DOHH2 (cell line): Measurements from ENCODE around the gene FGFBP1.

Source experiments
- H3F3A ChIP-seq: fragments of 200-600 bp; sonication (generic), shearing (Covaris generic); 2 replicates; pipeline ENCODE4 v1.6.0; 2016; ENCODE audit warnings: antibody characterized with exemption, mild to moderate bottlenecking; ENCODE audit not compliant: control insufficient read depth, insufficient read depth
- H3K27ac ChIP-seq: fragments of 200-600 bp; sonication (generic); 2 replicates; pipeline ENCODE4 v1.5.1; 2014; ENCODE audit warnings: low read depth, mild to moderate bottlenecking, low read length, moderate library complexity
- H3K27me3 ChIP-seq: fragments of 200-600 bp; sonication (generic); 2 replicates; pipeline ENCODE4 v1.6.1; 2014; ENCODE audit warnings: mild to moderate bottlenecking, low read length, mixed read lengths; ENCODE audit not compliant: control insufficient read depth
- H3K36me3 ChIP-seq: fragments of 200-600 bp; sonication (generic); 2 replicates; pipeline ENCODE4 v1.6.1; 2014; ENCODE audit warnings: mild to moderate bottlenecking, low read length, moderate library complexity, mixed read lengths; ENCODE audit not compliant: control insufficient read depth
- H3K4me1 ChIP-seq: fragments of 200-600 bp; sonication (generic); 2 replicates; pipeline ENCODE4 v1.6.1; 2014; ENCODE audit warnings: mild to moderate bottlenecking, low read length, mixed read lengths; ENCODE audit not compliant: control insufficient read depth
- H3K4me2 ChIP-seq: fragments of 200-600 bp; sonication (generic); 2 replicates; pipeline ENCODE4 v1.6.0; 2014; ENCODE audit warnings: mild to moderate bottlenecking, low read length, moderate library complexity
- H3K4me3 ChIP-seq: fragments of 200-600 bp; sonication (generic); 2 replicates; pipeline ENCODE4 v1.5.1; 2014; ENCODE audit warnings: mild to moderate bottlenecking, low read length, mixed read lengths
- H3K79me2 ChIP-seq: fragments of 200-600 bp; sonication (generic); 2 replicates; pipeline ENCODE4 v1.6.1; 2014; ENCODE audit warnings: mild to moderate bottlenecking, low read length, mixed read lengths; ENCODE audit not compliant: control insufficient read depth
- H3K9me2 ChIP-seq: fragments of 200-600 bp; sonication (generic); replicated peaks from 2 replicates; pipeline ENCODE4 v1.6.1; 2014; ENCODE audit warnings: mild to moderate bottlenecking, low read length, mixed read lengths; ENCODE audit not compliant: control insufficient read depth
- H3K9me3 ChIP-seq: fragments of 200-600 bp; sonication (generic); 2 replicates; pipeline ENCODE4 v1.6.1; 2014; ENCODE audit warnings: antibody characterized with exemption, low read length, mixed read lengths; ENCODE audit not compliant: control insufficient read depth, insufficient read depth
- H4K20me1 ChIP-seq: fragments of 200-600 bp; sonication (generic); 2 replicates; pipeline ENCODE4 v1.6.0; 2014; ENCODE audit warnings: low read depth, mild to moderate bottlenecking, antibody characterized with exemption, low read length, moderate library complexity; ENCODE audit not compliant: control insufficient read depth, insufficient read depth
- CTCF ChIP-seq: fragments of 200-600 bp; sonication (generic); IDR thresholded peaks from one replicate; pipeline ENCODE4 v1.5.1; 2014; ENCODE audit warnings: antibody characterized with exemption, mild to moderate bottlenecking, low read depth, low read length; ENCODE audit not compliant: poor library complexity, severe bottlenecking
- EZH2phosphoT487 ChIP-seq: fragments of 200-600 bp; sonication (generic); IDR thresholded peaks from 2 replicates; pipeline ENCODE4 v1.6.1; 2017; ENCODE audit warnings: borderline replicate concordance, mild to moderate bottlenecking, antibody characterized with exemption, low read length, moderate library complexity, mixed read lengths

FGFBP1 gene

GRCh38 chr4:15938640-15939039, at the start of gene FGFBP1:
TSS of gene FGFBP1 (minus strand) at chr4:15938740. CDS start at chr4:15936632, 2,108 bp downstream.
- TF ChIP-seq EZH2phosphoT487 (no peak), CTCF (no peak)
- Histone ChIP-seq H3K36me3 (no peaks in the 10 kb centered on the region), H3K27ac (no peak within 1 kb of the TSS), H3K27me3 (peaks cover 8% of the 10 kb centered on the region), H3K79me2 (no peaks in the 10 kb centered on the region), H3K9me3 (no peaks in the 10 kb centered on the region), H3K4me1 (no peaks in the 10 kb centered on the region), H3K4me2 (no peak within 1 kb of the TSS), H4K20me1 (no peaks in the 10 kb centered on the region), H3K9me2 (no peaks in the 10 kb centered on the region), H3F3A (no peaks in the 10 kb centered on the region), H3K4me3 (no peak within 1 kb of the TSS)

GRCh38 chr4:15988222-15988621, 49.7 kb upstream of the FGFBP1 start:
- H3K36me3 ChIP-seq = no peaks in the 10 kb centered on the region

GRCh38 chr4:15986907-15987306, 48.4 kb upstream of the FGFBP1 start:
- Histone ChIP-seq H3K9me2 (no peaks in the 10 kb centered on the region), H3K36me3 (no peaks in the 10 kb centered on the region), H3K79me2 (no peaks in the 10 kb centered on the region), H3K27me3 (peaks cover 22% of the 10 kb centered on the region), H4K20me1 (no peaks in the 10 kb centered on the region), H3K27ac (no peak overlapping the region), H3K4me3 (no peak overlapping the region), H3F3A (no peaks in the 10 kb centered on the region), H3K4me2 (no peak overlapping the region), H3K9me3 (no peaks in the 10 kb centered on the region), H3K4me1 (no peaks in the 10 kb centered on the region)
- no peak for TF ChIP-seq CTCF
- TF ChIP-seq EZH2phosphoT487 = no peak

More at GRCh38 chr4:15988222-15988621, 49.7 kb upstream of the FGFBP1 start:
- no peaks in the 10 kb centered on the region for H3K9me2 ChIP-seq
- H3F3A ChIP-seq = no peaks in the 10 kb centered on the region
- H3K79me2 ChIP-seq = no peaks in the 10 kb centered on the region
- H4K20me1 ChIP-seq = no peaks in the 10 kb centered on the region
- no peak overlapping the region for H3K4me3 ChIP-seq
- peaks cover 22% of the 10 kb centered on the region for H3K27me3 ChIP-seq
- H3K4me2 ChIP-seq = no peak overlapping the region
- no peaks in the 10 kb centered on the region for H3K9me3 ChIP-seq
- H3K4me1 ChIP-seq = no peaks in the 10 kb centered on the region
- TF ChIP-seq EZH2phosphoT487 (no peak), CTCF (no peak)
- H3K27ac ChIP-seq = no peak overlapping the region
